Hindlimb muscle (tissue), 1 donor: ENCODE results near the gene STK24. TPM values are rescaled to one million over a fixed set of nuclear protein-coding genes. Genes with fewer than 3 reads are reported as not detected.

Experiments
- DNase-seq: peaks from one replicate; pipeline ENCODE4 v3.0.0-alpha.2; 2013
- polyA plus RNA-seq: library from polyadenylated mRNA; unstranded; fragments of 120-200 nt; gene quantifications from one replicate; pipeline ENCODE4 v1.2.1, GENCODE V29; 2013; ENCODE audit not compliant: insufficient read length

STK24 gene
- polyA plus RNA-seq, 1 donor = 43.1 TPM

DNA sequence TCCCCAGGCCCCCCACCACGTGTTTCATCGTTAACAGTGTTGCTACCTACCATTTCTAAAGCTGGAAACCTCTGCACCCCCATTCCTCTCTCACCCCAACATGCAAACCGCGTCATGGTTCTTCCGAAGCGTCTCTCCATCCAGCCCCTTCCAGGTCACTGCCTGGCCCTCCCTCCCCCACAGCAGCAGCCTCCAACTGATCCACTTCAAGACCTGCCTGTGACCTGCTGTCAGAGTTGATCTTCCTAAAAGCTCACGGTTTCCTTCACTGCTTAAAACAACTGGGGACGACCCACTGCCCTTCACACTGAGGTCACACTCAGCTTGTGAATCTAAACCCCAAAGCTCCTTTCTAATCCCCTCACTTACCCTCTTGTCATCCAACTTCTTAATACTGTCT is 47.7 kb downstream of the STK24 start:
- DNase-seq = no peak

- DNase-seq = no peak
Measured at GRCh38 chr13:98528663-98529064, 48.2 kb downstream of the STK24 start.

DNA sequence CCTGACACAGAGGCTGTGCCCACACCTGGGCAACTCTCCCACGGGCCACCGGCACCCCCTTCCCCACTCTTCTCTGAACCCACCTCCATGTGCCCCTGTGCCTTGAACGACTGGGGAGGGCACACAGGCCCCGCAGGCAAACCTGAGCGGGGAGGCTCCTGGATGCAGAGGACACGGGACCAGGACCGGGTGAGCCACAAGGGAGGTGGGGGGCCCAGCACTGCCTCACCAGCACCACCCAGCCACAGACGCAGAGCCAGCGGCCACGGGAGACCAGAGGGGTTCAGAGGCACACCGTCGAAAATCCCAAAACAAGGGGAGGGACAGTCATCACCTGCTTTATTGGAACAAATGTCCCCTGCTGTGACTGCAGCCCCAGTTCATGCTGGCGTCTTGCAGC is 49.4 kb downstream of the STK24 start:
- DNase-seq = no peak

DNA sequence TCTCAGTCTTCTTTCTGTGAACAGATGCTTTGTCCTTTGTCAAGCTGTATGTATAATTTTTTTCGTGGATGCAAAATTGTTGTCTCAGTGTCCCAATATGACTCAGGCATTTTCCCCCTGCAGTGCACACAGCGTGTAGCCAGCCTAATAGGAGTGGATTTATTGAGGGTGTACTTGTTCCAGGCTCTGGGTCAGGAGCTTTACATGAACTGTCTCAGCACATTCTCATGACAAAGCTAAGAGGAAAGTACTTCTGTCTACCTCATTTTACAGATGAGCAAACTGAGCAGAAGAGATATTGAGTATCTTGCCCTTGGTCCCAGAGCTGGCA is 50.8 kb downstream of the STK24 start:
- DNase-seq = no peak

DNA sequence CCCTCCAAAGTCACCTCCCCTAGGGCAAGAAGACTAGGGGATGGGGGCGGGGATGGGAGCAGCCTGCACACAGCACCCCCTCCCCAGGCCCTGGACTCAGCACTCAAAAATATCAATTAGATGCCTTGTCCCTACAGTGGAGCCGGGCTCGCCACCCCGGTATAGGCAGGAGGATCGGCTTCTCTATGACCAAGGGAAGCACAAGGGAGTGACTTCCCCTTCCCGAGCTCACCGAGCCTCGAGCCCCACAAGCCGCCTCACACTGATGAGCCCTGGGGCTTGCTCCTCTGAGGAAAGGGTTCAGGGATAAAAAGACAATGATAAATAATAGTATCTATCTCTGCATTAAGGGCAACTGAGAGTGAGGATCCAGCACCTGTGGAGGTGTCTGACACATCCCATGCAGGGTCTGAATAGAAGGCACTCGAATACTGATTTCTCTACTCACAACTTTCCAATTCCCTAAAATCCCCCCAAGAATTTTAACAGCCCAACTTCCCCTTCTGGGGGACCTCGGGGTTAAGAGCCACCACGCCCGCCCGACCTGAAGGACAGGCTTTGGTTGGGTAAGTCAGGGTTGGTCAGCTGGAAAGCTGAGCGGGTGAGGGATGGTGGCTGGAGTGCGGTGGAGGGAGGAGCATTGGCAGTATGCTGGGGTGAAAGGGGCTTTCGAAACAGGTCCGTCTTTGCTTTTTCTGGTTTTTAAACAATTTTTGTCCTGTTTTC is 51.3 kb downstream of the STK24 start:
- DNase-seq = no peak

GRCh38 chr13:98524793-98525192 is 52.1 kb downstream of the STK24 start:
- DNase-seq = no peak

DNA sequence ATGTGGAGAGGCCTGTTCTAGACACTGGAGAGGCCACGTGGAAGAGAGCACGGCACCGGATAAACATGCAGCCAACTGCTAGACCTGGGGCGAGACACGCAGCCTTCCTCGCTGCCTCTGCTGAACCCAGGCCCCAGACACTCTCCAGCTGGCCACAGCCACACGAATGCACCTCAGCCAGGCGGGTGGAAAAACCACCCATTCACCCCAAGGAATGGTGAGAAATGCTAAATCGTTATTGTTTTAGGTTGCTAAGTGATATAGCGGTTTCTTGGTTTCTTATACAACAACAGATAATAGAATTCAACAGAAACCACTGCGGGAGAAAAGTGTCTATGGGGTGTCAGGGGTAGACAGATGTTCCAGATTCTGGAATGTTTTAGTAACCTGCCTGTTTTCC is 52.5 kb downstream of the STK24 start:
- no peak for DNase-seq

DNA sequence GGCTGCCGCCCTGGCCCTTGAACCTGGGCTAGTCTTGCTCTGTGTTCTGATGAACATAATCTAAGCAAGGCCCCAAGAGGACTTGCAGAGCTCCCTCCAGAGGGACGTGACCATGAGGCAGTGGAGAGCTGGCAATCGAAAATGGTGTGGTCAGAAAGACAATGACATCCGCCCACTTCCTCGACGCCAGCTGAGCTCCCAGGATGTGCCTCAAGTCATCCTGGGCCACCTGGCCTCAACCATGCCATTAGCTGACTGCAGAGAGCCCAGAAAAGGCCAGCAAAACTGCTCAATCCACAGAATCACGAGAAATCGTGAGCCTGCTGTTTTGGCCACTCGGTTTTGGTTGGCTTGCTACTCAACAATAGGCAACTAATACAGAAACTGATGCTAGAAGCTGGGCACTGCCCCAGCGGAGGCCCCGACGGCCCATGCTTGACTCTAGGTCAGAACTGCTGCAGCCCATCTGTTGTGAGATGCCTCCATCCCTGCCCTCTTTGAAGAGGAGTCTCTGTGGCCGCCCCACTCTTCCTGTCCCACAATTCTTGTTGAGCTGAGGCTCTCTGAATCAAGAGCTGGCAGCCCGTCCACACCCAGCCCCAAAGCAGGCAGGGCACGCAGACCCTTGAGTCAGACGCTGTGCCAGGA is 53.3 kb downstream of the STK24 start:
- DNase-seq = no peak

- DNase-seq = no peak
Measured at GRCh38 chr13:98522371-98522770, 54.5 kb downstream of the STK24 start.

DNA sequence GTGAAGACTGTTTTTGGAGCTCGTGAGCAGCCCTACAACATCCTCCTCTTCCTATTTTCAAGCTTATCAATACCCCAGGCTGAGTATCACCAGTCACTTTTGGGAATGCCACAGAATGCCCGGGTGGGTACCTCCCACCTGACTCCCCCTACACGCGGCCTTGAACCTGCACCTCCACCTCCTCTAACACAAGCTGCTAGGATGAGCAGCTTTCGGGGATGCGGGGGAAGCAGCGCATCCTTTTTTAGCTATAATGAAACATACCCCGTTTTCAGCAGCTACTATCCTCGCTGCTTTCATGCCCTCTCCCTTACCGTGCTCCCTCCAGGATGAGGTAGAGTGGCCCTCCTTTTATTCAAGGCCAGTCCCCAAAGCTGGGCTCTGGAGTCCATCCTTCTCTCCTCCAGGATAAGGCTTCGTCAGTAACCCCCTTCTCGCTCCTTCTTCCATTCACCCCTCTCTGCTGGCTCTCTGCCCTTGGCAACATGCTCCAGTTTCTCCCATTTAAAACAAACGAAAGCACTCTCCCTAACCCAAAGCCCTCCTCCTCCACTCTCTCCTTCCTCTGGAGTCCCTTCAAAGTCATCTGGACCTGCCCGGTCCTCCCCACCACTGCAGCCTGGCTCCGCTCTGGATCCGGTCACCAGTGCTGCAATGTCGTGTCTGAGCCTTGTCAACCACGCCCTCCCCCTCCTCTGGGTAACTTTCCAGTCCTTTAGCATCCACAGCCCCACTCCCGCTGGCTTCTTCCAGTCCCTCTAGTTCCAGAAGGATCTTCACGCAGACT is 55.3 kb downstream of the STK24 start:
- no peak for DNase-seq

- no peak for DNase-seq
Measured at GRCh38 chr13:98520674-98521449, 56.0 kb downstream of the STK24 start.

DNA sequence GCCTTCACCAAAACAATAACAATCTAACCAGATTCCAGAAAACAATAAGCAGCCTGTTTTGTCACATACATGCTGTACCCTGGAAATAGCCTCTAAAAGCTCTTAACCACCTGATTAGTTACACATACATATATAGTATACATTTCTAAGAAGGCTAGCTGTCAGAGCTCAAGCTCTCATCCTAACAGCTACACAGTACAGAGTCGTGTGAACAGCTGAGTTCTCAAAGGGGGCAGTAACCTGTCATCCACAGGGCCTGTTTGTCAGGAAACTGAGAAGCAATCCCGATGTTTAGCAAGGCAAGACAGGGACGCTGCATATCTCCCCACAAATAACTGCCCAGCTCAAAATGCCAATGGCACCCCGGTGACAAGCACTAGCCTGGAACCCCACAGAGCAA is 56.9 kb downstream of the STK24 start:
- no peak for DNase-seq

DNA sequence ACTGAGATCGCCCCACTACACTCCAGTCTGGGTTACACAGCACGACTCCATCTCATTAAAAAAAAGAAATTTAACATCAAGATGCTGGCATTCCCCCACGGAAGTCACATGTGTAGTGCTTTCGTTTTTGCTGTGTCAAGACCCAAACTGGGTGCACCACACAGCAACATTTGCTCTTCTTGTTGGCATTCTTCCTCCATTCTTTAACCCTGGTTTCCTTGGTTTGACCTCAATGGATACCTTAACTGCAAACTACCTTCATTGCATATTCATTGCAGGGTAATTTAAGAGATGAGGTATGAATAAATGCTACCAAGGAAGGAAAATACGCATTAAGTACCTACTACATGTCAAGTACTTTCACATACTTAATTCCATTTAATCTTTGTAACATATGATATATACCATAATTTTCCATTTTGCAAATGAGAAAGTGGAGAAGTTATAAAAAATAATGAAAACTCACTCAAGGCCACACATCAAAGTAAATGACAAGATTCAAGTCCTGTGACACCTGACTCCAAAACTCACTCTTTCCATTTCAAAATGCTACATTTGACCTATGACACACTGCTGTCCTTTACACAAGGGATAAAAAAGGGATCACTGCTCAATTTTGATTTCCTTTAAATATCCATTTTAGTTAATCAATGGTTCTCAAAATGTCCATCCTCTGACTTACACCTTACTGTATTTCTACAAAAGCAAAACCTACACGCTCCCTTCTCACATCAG is 59.2 kb downstream of the STK24 start:
- no peak for DNase-seq

- no peak for DNase-seq
Measured at GRCh38 chr13:98515818-98516465, 61.0 kb downstream of the STK24 start.

GRCh38 chr13:98514288-98514687 is 62.6 kb downstream of the STK24 start:
- no peak for DNase-seq

- no peak for DNase-seq
Measured at GRCh38 chr13:98513837-98514236, 63.1 kb downstream of the STK24 start.

GRCh38 chr13:98512774-98513665 is 63.9 kb downstream of the STK24 start:
- no peak for DNase-seq

DNA sequence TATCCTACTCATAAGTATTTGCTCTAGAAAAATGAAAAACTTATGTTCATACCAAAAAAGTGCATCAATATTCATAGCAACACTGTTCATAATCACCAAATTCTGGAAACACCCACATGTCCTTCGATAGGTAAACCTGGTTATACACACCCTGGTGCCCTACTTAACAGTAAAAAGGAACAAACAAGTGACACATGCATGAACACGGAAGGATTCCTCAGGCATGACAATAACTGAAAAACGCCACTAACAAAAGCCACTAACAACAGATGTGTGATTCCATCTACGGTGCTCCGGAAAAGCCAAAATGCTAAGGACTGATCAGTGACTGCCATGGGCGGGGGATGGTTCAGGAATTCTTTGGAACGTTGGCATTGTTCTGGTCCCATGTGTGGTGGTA is 65.5 kb downstream of the STK24 start:
- no peak for DNase-seq

- no peak for DNase-seq
Measured at GRCh38 chr13:98510156-98510509, 66.8 kb downstream of the STK24 start.

GRCh38 chr13:98509271-98510155 is 67.4 kb downstream of the STK24 start:
- no peak for DNase-seq
